Kidney glomerular epithelial cell (primary cell): Measurements from ENCODE around the gene PEPD.

ENCODE experiments used
- DNase-seq: peaks from one replicate; lab custom pipeline; 2025; lab: John Stamatoyannopoulos, UW

Gene PEPD

DNA sequence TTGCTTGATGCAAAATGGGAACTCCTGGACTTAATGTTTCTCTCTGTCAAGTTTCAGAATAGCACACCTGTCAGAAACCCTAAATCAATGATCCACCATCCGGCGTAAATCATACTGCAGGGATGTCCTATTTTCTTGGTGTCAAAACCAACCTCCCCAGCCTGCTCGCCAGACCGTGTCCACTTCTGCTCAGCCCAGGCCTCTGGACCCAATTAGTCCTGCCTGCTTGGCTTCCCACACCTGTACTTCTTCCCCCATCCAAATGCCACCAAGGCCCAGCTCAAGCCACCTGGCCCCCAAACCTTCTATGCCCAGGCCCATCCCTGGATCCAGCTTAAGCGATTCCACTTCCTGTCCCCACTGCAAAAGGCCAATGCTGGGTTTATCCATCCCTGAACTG, 25.1 kb upstream of the PEPD start:
- no peak for DNase-seq

DNA sequence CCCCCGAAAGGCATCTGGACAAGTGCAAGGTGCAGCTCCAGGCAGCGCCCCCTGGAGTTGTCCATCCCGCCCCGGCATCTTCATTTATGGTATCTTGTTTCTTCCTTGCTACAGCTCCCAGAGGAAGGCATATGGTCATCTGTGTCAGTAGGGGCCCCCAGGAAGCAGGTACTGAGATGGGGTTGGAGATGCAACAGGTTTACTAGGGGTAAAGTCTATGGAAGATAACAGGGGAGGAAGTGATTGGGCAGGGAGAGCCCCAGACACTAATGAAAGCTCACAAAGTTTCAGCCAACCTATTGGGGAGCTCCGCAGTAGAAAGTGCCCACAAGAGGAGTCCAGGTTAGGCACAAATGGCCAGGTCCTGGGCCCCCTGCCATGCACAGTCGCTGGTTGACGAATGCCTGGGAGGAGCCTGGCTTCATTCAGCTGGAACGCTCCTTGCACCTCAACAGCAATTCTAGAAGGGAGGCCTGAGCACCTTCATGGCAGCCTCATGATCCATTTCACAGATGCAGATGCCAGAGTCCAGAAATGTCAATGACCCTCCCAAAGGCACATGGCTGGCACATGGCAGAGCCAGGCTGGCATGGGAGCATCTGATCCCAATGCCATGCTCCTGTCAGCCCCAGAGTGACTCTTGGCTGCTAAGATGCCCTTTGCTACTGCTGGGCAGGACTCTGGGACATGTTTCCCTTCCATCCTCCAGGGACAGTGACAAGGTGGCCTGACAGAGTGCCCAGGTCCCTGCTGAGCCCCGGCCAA, 23.8 kb upstream of the PEPD start:
- no peak for DNase-seq

DNA sequence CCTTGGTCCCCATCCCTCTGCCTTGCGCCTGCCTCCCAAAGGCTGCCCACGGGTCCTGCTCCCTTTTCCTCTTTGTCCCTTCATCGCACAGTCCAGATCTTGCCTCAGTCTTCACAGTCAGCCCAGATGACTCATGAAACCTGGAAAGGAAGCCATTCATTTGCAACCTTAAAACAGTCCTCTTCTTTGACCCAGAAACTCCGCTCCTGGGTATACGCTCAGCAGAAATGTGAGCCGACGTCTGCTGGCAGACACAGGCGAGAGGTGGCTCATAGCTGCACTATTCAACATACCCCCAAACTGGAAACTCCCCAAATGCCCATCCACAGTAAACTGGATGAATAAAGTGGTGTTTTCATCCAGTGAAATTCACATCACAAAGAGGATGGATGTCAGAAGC, 13.6 kb upstream of the PEPD start:
- DNase-seq: no peak

DNA sequence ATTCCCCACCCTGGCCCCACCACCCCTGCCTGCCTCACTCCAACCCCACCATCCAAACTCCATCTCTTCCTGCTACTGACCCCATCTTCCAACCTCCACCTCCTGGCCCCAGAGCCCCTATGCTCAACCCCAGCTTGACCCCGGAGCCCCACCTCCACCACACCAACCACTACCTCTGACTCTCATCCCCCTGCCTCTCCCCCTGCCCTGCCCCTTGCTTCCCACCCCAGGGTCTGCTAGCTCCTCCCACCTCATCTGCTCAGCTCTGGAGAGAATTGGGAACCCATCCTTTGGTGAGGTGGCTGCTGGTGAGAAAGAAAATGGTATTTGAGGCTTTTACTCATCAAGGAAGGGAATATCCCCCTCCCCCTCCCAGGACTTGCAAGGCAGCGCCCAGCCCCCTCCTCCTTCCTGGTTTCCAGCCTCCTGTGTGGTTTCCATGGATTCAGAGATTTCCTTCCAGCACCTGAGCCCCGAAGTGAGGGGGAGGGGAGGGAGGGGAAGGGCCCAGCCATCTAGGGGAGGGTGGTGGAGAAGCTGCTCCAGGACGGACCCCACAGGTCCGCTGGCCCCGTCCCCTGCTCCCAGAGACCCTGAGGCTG, 11.4 kb upstream of the PEPD start:
- DNase-seq: no peak

DNA sequence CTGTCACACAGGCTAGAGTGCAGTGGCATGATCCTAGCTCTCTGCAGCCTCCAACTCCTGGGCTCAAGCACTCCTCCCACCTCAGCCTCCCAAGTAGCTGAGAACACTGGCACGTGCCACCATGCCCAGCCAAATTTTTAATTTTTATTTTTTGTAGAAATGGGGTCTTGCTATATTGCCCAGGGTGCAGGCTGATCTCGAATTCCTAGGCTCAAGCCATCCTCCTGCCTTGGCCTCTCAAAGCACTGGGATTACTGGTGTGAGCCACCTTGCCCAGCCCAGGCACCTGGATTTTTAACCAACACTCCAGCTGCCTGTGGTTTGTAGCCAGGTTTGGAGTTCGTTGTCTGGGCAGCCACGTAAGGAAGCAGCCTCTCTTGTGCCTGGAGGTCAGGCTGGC, 9.3 kb upstream of the PEPD start:
- DNase-seq: no peak

DNA sequence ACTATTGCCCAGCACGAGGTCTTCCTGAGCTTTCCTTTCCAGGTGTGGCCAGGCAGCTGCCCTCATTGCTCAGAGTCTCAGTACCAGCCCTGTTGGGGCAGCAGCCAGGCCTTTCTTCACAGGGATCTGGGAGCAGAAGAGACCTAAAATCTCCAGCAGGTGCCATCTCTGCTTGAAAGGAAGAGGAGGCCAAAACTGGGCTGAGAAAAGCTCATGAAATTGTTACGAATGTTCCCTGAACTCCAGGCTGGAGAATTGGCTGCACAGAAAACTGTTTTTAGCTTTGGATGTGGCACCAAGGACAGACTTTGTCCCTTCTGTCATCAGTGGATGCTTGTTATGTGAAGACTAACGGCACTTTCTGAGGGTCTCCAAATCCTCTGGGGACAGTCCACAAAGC, 8.7 kb upstream of the PEPD start:
- DNase-seq: no peak

DNA sequence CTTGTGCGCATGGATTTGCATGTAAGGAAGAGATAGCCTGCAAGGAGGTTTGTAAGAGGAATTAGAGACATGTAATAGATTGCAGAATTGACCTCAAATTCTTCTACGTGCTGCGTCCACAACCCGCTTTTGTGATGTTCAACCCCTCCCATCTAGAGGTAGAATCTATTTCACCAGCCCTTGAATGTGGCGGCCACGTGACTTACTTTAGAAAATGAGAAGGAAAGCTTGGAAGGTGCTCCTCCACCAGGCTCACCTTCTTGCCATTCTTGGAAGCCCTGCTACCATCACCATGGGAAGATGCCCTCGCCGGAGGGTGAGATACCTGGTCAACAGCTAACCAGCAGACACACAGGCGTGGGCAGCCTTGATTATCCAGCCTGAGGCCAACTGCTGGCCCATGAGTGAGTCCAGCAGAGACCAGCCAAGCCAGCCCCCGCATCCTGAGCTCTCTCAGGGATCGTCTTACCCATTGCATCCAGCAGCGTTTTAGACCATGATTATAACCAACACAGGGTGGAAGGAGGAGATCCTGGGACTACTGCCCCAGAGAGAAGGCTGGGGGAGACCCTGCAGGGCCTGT, 7.6 kb upstream of the PEPD start:
- DNase-seq: no peak

DNA sequence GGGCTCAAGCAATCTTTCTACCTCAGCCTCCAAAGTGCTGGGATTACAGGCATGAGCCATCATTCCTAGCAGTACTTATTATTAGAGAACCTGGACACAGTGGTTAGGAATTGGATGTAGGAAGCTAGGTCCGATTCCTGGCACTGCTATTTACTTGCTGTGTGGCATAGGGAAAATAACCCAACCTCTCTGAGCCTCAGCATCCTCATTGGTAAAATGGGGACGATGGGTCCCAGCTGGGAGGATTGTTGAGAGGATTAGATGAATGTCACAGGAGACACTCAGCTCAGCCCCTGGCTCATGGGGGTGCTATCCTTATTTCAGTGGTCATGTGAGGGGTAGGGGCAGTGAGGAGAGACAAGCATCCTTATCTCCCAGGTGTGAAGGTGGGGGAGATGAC, 6.8 kb upstream of the PEPD start:
- no peak for DNase-seq

DNA sequence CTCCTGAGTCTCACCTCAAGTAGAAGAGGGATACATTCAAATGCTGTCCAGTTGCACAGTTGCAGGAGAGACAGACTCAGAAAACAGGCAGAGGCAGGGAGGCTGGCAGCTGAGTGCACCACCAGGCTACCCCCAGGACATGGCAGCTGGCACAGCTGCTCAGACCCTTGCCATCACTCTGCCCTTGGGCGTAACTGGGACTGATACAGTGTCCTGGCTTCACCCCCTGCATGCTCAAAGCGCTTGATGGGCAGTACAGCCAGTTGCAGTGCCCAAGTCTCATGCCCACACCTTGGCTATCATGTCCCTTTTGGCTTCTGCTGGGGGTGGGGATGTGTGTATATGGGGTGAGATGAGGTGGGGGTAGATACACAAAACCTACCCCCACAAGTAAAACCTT, 5.5 kb upstream of the PEPD start:
- no peak for DNase-seq

DNA sequence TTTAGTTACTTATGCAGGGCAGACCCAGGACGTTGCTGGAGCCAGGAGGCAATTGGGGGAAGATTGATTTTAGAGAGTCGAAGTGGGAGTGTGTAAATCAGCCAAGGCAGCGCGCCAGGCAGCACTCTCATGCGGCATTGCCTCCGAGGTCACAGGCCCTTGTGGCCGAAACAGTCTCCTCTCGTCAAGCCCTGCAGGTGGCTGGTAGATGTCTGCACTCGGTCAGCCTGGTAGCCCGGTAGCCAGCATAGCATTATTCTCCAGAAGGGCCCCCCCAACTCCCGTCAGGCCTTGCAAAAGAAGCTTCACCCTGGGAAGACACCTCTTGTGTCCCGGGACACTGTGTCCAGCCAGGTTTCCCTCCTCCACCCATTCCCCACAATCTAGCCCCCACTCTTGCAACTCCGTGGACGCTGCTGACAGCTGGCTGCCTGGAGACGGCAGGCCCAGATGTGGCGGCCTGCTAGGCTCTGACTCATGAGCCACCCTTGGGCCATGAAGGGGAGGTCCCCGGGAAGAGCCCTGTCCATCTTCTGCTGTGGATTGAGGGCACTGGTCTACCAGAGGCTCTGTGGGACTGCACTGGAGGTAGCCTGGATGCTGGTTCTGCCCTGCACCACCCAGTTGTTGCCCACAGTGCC, 2.6 kb upstream of the PEPD start:
- no peak for DNase-seq

DNA sequence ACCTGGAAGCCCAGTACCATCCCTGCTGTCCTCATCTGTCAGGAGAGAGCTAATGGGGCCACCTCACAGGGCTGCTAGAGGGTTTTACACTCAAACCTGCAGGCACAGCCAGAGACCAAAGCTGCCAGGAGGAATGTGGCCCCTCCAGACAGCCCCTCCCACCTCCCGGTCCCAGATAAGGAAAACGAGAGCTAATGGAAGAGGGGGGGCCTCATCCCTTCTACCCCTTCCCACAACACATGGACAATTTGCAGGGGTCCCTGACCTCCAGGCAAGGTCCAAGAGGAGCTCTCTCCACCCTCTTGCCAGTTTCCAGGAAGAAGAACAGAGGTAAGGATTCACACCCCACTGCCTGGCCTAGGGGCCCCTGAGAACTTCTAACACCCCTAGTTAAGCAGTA, 1.6 kb upstream of the PEPD start:
- no peak for DNase-seq

DNA sequence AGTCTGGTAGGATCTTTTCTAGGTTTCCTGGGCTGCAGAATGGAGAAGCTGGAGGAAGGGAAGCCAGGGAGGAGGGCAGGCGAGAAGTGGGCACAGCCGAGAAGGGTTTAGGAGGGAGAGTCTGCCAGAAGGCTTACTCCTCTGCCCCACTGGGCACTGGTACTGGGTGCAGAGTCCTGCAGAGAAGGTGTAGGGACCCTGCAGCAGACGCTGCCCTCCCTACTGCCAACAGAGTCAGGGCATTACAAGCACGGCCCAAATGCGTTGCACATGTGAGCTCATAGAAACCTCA, 726 bp upstream of the PEPD start:
- DNase-seq: no peak

DNA sequence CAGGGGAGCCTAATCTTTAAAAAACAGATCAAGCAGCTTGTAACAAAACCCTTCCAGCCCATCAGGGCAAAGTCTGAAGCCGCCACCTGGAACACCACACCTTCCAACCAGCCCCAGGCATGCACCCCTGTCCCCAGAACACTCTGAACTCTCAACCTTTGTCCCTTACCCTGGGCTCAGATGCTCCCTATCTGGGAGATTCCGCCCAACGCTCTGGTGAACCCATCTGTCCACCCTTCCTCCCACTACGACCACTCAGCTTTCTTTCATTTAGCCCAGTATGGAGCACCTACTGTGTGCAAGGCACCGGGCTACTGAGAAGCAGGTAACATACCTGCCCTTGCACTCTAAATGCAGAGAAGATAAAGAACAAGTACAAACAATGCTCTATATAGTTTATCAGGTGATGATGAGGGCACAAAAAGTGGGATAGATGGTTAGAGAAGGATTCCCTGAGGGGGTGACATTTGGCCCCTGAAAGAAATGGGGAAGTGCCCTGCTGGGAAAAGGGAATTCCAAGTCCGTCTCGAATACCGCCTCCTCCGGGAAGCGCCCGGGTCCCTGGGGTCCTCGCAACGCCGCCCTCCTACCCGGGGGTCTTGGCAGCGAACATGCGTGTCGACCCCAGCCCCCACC, 629 bp downstream of the PEPD start:
- no peak for DNase-seq

DNA sequence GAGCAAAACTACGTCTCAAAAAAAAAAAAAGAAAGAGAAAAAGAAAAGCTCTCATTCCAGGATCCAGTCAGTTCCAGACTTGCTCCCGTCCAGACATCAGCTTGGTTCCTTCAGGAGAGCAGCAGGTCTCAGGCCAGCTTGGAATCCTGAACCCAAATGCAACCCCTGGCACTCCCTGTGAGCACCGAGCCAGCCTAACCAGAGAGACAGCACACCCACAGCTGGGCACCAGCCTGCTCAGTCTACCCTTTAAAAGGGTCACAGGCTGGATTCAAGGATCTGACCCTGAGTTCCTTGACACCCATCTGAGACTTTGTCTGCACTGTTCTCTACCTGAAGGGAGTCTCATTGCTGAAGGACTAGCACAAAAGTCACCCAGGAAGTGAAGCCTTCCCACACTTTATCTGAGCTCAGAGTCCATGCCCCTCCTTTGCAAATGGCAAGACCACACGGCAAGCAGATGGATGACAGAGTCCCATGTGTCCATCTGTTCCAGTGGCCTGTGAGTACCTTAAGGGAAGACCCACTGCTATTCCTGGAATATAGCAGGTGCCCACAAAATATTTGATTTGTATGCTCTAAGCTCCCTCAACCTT, 1.4 kb downstream of the PEPD start:
- no peak for DNase-seq

DNA sequence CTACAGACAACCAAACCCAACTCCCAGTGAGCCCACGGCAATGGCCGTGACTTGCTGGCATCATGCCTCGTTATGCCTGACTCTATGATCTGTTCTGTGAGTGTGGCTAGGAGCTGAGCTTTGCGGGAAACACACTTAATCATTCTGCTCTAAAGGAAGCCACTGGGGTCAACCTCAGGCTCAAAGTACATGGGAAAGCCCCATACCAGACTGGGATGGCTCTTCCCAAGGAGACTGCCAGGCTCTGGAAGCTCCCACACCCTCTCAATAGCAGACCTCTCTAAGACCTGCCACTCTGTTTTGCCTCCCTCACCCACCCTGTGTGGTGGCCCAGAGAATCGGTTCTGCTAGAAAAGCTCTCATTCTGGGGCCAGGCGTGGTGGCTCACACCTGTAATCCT, 2.2 kb downstream of the PEPD start:
- DNase-seq: no peak

DNA sequence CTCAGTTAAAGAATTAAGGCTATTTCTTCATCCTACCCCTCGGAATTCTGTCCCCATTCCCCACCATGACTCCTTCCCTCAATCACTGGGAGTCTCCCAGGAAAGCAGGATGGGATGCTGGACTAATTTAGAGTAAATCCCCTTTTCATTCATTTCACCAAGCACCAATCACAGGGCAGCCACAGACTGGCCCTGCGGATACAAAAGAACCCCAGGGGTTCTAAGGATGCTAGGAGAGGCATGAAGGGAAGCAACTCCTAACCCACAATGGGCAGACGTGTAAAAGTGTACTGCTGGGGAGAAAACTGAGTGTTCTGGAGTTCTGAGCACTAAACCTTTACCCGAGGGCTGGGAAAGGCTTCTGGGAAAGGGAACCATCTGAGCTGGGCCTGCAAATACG, 3.0 kb downstream of the PEPD start:
- DNase-seq: no peak

DNA sequence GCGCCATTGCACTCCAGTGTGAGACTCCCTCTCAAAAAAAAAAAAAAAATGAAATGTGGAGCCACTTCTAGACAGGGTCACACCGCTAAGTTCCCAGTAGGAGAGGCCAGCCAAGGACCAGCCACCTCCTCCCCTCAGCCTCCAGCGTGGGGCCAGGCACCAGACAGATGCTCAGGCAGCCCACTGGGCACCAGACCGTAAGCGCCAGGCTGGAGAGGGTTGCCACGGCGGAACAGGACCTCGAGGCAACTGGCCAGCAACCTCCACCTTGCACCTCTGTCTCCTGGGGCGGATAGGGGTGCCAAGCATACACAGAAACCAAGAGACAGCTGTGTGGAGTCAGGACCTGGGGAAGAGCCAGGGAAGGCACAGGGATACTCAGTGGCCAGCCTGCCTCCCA, 3.7 kb downstream of the PEPD start:
- DNase-seq: no peak

DNA sequence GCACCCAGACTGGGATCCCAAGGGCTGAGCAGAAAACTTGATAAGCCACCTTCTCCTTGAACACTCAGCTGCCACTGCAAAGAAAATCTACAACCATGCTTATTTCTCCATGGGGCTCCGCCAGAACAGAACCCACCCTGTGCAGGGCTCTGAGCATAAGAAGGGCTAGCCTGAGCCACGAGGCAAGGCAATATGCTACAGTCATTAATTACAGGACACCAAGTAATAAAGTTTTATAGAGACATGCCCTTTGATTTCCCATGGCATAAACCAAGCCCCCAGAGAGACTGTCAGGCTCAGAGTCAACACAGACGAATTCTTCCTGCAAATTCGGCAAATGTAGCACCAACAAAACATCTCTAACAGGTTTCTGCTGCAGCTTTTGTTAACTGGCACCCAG, 5.7 kb downstream of the PEPD start:
- DNase-seq: no peak

DNA sequence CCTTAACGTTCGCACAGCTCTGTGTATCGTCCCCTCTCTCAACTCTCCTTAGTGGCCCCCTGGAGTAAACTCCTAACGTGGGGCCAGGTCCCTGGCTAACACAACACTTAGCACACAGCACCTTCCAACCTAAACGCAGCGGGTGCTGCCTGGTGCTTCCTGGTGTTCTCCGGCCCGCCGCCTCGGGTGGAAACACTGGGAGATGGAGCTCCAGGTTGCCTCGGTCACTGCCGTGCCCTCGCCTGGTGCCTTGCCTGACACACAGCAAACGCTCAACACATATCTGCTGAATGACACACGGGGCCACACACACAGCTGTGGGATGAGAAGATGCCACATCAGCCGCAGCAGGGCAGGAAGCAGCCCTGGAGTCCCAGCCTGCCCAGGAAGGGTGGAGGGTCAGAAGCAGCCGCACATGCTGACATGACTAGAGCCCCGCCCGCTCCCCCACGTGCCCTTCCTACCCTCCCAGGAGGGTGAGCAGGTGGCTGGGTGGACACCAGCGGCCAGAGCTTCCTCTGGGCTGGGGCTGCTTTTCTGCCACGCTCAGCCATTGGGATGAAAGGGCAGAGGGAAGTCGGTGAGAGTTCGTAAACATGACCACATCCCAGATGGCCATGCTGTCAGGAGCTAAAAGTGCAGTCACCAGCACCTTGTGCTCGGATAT, 6.6 kb downstream of the PEPD start:
- DNase-seq: no peak

DNA sequence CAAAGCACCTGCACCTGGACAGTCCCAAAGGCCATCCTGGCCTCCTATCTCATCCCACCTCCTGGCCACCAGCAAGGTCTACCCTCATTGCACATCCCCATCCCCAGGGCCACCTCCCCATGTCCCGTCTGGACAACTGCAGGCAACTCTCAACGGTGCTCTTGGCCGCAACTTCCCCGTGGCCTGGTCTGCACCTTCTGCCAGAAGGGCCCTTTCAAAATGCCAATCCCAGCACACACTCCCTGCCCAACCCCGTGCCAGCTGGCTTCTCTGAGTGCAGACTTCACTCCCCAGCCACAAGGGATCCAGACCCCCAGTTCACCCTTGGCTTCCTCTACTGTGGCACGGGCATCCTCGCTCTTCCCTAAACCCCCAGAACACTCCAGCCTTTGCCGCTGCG, 8.2 kb downstream of the PEPD start:
- DNase-seq: no peak

DNA sequence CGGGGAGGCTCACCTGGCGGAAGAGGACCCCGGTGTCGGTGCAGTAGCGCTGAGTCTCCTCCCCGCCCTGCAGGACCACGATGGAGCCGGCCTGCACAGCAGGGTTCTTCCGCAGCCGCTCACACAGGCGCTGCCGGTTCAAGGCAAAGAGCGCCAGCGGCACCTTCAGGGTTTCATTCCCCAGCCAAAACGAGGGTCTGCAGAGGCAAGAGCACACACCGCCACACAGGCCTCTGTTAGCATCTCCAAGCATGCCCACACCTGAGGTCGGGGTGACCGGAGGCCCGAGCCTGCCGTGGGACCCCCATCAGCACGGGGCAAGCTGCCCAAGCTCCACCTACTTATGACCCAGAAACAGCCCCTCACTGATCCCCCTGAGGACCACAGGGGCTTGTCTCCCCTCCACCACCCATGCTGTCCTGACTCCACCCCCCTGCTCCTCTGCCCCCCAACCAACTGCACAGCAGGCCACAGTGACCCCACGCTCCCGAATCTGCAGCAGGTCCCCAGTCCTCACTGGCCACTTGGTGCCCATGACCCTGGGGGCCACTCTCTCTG, 8.9 kb downstream of the PEPD start:
- DNase-seq: no peak

DNA sequence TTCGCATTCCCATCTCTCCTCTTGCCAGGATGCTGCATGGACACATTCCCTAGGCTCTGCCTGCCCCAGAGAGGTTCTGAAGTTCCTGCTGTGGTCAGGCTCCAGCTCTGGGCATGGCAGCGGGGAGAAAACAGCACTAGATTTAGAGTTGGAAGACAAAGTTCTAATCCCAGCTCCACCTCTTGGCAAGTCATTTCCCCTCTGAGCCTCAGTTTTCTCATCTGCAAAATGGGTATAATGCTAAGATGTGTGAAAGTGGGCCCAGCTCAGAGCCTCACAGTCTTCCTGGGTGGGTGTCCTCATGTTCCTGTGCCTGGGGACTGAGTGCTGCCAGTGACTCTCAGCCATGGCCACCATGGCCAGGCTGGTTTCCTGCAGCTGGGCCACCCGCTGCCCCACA, 9.6 kb downstream of the PEPD start:
- DNase-seq: no peak
